CD4-positive, alpha-beta T cell treated with Interleukin-4 for 4 hours (primary cell): ENCODE measurements around the gene ZXDC.

Experiments used
- DNase-seq: peaks from one replicate; pipeline ENCODE4 v3.0.0-alpha.2; 2020

The ZXDC gene

GRCh38 chr3:126488185-126488584 lies 12.5 kb upstream of the ZXDC start:
- no peak for DNase-seq

- no peak for DNase-seq
These were observed 11.6 kb upstream of the ZXDC start for GRCh38 chr3:126487151-126487771.

DNA sequence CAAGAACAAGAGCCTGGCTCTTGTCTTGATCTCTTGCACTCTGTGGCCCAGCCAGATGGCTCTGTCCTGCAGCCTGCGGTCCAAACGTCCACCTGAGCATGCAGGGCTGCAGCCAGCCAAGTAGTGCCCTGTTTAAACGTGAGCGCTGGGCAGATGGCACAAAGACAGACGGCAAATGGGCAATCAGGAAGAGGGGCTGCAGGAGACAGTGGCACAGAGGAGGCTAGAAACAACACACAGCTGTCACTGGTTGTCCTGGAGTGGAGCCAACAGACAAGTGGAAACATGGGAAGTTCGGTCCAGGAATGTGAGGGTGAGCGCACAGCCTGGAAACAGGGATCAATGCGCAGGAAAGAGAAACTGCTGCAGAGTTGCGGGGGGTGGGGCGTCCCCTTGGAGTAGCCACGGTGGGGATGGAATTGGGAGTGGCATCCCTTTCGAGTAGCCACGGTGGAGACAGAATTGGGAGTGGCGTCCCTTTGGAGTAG lies 10.7 kb upstream of the ZXDC start:
- no peak for DNase-seq

- no peak for DNase-seq
These were observed 10.3 kb upstream of the ZXDC start for GRCh38 chr3:126485956-126486355.

- DNase-seq = no peak
These were observed 9.6 kb upstream of the ZXDC start for GRCh38 chr3:126485176-126485897.

DNA sequence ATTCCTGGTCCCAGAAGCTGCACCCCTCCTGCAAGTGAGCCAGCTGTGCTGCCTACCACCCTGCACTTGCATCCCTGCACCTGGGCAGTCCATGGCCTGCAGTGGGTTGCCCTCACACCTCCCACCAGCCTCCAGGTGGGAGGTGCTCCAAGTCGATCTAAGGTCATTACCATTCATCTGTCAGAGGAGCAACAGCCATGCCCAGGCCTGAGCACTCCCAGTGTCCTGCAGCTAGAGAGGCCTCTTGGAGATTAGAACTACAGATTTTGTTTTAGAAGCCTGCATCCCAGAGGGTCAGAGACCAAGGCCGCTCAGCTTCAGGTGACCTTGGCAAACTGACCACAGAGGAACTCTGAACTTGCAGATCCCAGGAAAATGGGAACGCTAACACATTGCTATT lies 9.0 kb upstream of the ZXDC start:
- DNase-seq = no peak

GRCh38 chr3:126484148-126484547 lies 8.5 kb upstream of the ZXDC start:
- no peak for DNase-seq

DNA sequence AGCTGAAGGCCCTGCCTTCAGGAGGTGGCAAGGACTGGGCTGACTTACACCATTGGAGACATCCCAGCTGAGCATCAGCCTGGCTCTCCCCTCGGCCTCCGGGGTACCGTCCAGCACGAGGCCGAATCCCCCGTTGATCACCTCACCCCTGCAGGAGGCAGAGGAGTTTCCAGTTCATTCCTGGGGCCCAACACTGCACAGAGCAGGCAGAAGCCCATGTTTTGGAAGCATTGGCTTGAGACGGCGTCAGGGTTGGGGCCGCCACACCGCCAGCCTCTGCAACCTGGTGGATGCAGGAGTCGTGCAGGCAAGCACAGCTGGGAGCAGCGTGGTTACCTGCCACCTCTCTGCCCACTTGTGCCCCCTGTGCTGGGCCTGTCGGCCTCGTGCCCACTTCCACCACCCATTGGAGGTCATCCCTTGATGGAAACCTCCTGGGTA lies 7.7 kb upstream of the ZXDC start:
- no peak for DNase-seq

- no peak for DNase-seq
These were observed 7.0 kb upstream of the ZXDC start for GRCh38 chr3:126482503-126483255.

GRCh38 chr3:126481808-126482502 lies 6.3 kb upstream of the ZXDC start:
- no peak for DNase-seq

- no peak for DNase-seq
These were observed 5.2 kb upstream of the ZXDC start for GRCh38 chr3:126480861-126481260.

DNA sequence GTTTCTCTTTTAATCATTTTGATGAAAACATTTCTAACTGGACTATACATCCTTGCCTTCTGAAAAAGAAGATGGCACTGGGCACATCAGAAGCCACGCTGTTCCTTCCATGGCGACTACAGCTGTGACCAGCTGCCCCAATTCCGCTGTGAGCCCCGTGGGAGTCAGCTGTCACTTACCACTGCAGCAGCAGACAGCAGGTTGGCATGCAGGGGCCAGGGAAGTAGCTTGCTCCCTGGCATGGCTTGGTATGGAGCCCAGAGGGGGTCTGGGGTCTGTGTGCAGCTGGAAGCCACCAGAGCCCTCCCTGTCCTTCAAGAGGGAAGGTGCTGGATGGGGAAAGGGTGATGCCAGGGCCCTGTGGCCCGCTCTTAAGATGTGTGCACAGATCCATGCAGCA lies 4.5 kb upstream of the ZXDC start:
- no peak for DNase-seq

GRCh38 chr3:126479642-126480041 lies 4.0 kb upstream of the ZXDC start:
- no peak for DNase-seq

DNA sequence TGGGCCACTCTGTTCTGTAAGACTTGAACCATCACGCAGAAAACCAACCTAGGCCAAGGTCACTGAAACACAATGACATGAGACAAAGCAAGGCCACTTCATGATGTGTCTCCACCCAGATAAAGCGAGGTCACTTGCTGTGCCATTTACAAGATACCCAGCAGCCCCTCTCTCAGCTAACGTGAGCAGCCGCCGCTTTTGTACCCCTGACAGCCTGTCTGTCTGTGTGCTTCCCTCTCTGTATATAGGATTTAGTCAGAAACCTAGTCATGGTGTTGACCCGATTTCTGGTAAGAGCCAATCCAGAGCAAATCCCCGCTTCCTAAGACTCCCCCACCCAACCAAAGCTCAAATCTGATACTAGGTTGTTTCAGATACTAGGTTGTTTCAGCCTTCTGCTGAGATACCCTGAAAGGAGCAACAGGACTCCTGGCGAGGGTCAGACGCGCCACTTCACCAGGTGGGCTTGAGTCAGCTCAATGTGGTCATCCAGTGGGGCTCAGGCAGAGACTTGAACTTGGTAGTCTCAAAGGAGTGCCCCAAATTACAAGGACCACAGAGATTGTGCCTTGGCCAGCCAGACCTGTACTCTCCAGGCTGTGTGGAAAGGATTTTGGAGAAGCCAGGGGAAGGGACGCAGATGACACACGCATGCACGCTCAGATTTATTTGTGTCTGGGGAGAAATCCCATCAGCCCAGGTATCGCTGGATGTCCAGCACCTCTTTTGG lies 3.1 kb upstream of the ZXDC start:
- DNase-seq = no peak

DNA sequence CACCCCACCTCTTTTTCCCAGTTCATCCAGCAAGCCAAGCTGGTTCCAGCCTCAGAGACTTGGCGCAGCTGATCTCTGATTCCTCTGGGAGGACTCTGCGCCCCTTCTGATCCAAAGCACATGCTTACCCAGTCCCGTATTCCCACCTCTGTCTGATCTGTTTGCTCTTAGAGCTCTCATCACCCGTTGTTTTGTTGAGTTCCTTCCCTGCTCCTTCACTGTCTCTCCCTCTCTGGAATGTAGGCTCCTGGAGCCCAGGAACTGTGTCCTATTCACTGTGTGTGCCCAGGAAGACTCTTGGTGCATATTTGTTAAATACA lies 1.3 kb upstream of the ZXDC start:
- no peak for DNase-seq

DNA sequence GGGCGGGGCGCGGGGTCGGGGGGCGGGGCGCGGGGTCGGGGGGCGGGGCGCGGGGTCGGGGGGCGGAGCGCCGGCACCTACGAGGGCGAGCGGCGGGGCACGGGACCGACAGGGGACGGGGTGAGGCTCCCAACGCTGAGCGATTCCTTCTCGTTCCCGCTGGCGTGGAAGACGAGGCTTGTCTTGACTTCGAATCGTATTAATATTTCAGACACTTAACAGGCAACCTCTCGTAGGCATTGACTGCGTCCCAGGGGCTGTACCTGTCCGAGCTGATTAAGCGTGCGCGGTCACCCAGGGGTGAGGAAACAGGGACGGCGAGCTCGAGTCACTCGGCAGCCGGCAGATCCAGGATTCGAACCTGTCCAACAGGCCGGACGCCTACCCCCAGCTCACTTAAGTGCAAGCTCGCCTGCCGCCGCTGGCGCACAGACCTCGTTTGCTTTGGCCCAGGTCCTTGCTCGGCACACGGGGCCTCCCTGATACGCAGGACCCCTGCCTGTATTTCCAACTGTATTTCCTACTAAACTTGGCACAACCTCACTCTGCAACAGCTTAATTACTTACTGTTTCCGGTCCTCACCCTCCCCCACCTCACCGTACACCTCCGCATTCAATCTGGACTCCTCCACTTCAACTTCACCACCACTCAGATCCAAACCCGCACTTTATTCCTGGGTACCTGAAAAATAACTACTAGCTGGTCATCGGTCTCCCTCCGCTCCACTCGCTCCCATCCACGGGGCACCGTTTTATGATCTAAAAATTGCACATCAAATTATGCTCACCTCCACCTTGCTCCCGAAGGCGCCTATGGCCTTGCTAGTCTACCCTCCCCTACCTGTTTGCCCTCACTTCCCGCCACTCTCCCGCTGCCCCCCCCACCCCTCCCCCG lies 722 bp upstream of the ZXDC start:
- DNase-seq = no peak

DNA sequence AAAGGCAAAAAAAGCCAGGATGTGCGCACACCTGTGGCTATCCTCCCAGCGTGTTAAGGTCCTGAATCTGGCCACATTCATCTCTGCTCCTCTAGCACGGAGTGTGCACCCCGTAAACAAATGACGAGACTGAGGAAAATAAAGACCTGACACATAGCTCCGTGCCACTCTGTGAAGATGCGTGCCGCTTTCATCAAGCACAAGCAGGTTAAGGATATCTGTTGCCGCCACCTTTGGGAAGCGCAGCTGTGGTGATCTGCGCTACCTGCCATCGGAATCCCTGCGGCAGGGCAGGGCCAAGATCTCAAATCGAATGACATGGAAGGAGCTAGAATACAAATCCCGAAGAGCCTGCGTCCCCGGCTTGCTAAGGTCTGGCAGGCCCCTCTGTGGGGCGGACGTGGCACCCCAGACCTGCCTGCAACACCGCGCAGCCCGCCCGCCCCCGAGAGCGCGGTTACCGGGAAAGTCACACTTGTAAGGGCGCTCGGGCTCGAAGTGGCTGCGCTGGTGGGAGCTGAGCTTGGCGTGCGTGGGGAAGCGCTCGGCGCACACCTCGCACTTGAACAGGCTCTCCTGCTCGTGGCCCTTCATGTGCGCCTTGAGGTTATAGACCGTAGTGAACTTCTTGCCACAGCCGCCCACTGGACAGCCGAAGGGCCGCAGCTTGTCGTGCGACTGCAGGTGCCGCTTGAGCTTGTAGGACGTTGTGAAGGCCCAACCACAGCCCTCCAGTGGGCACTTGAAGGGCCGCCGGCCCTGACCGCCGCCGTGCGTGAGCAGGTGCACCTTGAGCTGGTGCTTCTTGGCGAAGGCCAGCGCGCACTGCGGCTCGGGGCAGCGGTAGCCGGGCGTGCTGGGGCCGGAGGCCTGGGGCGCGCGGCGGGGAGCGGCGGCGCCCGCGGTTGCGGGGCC lies 936 bp downstream of the ZXDC start:
- peak; percentile 6 for DNase-seq

DNA sequence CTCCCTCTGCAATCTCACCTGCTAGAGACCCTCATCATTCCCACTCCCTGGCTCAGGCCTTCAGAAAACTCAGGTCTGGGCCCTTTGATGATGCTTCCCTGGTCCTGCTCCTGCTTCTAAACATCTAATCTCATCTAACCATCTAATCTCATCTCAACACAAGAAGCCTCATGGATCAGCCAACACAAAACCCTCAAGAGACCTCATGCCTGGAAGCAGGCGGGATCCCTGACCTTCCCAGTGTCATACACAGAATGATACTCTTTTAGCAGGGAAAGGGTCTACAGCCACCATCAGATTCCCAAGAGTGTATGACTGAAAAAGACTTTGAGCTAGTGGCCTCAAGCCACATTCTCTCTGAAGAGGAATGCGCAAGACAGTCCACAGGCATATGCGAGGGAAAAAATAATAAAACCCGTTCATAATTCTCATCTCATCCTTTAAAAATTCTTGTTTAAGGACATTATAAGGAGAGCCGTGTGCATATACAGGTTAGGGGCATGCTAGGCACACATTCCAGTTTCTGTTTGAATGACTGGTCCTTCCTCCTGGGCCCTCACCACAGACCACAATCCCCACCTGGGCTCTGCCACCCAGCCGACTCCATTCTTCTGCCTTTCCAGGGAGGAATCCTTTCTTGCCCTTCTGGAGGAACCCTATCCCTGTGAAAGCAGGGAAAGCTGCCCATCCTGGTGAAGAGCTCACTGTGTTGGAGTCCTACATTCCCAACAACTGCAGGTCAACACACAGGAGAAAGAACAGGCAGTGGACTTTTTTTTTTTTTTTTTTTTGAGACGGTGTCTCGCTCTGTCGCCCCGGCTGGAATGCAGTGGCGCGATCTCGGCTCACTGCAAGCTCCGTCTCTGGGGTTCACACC lies 2.2 kb downstream of the ZXDC start:
- DNase-seq = no peak

- DNase-seq = peak; percentile 32
These were observed 3.2 kb downstream of the ZXDC start for GRCh38 chr3:126472277-126473006.
